GM12892 (cell line): ENCODE measurements around the gene IL17F.

Experiments used
- DNase-seq: peaks from one replicate; pipeline ENCODE4 v3.0.0; 2011; ENCODE audit not compliant: insufficient read length
- FAIRE-seq: peaks from 2 replicates; lab custom pipeline; 2011; peaks lifted over from hg19 to GRCh38; lab: Jason Lieb, UNC
- POLR2A ChIP-seq: IDR thresholded peaks from 2 replicates; pipeline ENCODE4 v1.6.1; 2011; ENCODE audit warnings: low read depth, low read length, control low read depth
- POLR2AphosphoS5 ChIP-seq: IDR thresholded peaks from 2 replicates; pipeline ENCODE4 v1.6.1; 2011; ENCODE audit warnings: low read depth, low read length, control low read depth
- TAF1 ChIP-seq: IDR thresholded peaks from 2 replicates; pipeline ENCODE4 v1.6.1; 2011; ENCODE audit warnings: low read depth, mild to moderate bottlenecking, control low read depth, low read length, borderline replicate concordance

The IL17F gene

DNA sequence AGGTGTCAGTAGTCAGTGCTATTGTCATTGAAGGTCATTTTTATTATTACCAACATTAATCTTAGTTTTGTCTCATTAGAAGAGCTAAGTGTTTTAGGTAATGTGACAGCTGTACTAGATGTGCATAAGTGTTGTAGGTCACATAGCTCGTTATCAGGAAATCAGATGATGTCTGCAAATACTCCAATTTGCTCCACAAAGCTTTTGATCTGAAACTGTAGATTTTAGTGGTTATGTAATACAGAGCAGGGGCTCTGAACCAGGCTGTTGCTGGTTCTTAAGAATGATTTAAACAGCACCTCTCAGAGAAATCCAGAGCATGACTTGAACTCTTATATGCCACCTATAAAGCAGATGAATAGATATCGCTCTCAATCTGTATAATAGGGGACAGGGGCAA, 2.5 kb downstream of the IL17F start:
- FAIRE-seq (no peak), DNase-seq (no peak)
- no peak for TF ChIP-seq POLR2AphosphoS5
- no peak for TF ChIP-seq TAF1

DNA sequence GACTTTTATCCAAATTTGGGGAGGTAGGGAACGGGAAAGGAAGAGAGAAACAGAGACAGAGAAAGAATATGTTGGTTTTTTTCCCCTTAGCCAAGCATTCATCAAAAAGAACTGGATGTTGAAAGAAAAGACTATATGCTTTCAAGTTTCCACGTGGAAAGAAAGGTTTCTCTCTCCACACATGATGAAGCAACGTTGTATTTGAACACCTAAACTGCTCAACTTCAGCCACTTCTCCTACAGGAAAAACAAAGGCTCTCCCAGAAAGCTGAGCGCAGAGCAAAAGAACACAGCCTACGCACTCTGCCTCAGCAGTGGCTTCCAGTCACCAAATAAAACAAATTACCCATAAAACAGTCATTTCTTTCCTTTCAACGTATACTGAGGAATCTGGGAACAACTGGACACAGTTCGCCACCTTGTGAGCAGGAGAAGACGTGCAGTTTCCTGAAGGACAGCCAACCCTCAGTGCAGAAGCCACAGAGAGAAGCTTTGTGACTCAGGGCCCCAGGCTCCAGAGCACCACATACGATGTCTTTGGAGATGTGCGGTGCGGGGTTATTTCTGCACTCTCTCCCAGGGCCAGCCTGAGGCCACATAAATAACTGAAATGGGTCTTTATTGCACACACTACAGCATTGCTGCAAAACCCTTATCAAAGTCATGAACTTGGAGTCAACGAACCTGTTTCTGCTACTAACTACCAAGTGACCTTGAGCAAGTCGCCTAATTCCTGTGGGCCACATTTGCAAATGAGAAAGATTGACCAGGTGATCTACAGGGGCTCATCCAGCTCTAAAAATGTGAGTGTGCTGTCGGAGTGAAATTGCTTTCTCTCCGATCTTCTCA, 10.1 kb downstream of the IL17F start:
- FAIRE-seq (peak; percentile 87), DNase-seq (no peak)
- TF ChIP-seq POLR2A, result no peak
- no peak for TF ChIP-seq TAF1
- no peak for TF ChIP-seq POLR2AphosphoS5

DNA sequence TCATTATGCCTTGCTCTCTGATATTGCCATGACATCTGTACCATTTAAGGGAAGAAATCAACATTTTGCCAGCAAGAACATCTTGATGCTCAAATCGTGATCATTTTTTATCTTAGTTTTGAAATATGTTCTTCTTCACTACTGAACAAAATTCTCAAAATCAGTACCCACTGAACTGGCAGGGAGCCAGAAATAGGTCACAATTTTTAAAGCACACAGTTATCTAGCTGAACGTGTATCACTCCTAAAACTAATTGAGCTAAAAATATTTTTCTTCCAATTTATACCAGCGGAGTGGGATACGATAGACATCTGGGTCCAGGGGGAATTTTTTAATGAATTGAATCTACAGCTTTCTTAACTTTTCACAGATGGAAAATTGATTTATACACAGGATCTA, 11.3 kb downstream of the IL17F start:
- FAIRE-seq (peak; percentile 9), DNase-seq (no peak)
- TF ChIP-seq TAF1 (no peak), POLR2A (no peak), POLR2AphosphoS5 (no peak)

DNA sequence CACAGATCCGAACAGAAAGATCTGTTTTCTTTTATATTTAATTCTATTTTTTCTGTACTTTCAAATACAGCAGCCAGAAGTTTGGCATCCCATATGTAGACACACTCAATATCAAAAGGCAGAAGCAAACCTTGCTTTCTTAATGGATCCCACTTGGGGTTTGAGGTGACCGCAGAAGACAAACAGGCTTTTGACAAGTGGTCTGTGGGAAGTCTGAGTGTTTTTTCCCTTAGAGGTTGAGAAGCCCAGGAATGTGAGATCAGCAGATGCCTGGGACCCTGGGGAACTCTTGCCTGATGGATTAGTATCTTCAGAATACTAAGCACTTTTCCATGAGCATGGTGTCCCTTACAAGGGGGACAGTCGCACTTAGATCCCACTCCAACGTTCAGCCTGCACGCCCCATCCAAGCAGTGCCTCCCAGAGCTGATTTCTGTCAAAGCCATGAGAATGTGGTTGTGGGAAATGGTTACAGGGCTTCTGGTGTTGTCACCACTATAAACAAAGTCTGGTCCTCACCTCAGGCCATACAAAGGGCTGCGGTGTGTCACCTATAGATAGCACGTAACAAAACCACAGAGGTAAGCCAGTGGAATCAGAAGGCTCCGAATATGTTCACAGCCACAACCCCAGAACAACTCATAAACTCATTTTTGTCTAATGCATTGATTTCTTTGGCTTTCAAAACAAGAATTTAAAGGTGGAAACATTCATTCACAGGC, 12.7 kb downstream of the IL17F start:
- DNase-seq (no peak), FAIRE-seq (no peak)
- TF ChIP-seq POLR2AphosphoS5, result no peak
- no peak for TF ChIP-seq POLR2A
- TF ChIP-seq TAF1, result no peak

DNA sequence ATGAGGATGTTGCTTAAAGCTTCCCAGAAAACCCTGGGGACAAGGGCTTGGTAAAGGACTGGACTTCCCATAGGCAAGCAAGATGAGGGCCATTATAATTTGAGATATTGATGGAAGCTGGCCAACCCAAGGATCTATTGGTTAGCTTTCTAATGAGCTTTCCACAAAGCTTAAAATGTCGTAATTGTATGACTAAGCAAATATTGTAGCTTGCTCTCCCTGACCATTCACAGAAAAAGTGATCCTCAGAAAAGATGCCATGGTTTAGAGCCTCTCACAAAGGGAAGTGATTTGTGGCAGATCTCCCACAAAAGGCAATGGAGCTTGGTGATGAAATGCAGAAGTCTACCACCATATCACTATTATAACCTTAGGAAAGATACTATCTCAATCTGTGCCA, 13.6 kb downstream of the IL17F start:
- no peak for TF ChIP-seq TAF1
- TF ChIP-seq POLR2AphosphoS5, result no peak
- no peak for TF ChIP-seq POLR2A
- FAIRE-seq (no peak), DNase-seq (no peak)

GRCh38 chr6:52227495-52227894, 16.8 kb downstream of the IL17F start:
- TF ChIP-seq POLR2A, result no peak
- no peak for TF ChIP-seq POLR2AphosphoS5
- no peak for TF ChIP-seq TAF1
- FAIRE-seq (peak; percentile 99), DNase-seq (peak; percentile 67)

GRCh38 chr6:52221302-52221701, 23.0 kb downstream of the IL17F start:
- no peak for FAIRE-seq
- TF ChIP-seq TAF1 (no peak), POLR2A (no peak)
- no peak for DNase-seq

GRCh38 chr6:52217761-52218160, 26.5 kb downstream of the IL17F start:
- FAIRE-seq (no peak), DNase-seq (no peak)

DNA sequence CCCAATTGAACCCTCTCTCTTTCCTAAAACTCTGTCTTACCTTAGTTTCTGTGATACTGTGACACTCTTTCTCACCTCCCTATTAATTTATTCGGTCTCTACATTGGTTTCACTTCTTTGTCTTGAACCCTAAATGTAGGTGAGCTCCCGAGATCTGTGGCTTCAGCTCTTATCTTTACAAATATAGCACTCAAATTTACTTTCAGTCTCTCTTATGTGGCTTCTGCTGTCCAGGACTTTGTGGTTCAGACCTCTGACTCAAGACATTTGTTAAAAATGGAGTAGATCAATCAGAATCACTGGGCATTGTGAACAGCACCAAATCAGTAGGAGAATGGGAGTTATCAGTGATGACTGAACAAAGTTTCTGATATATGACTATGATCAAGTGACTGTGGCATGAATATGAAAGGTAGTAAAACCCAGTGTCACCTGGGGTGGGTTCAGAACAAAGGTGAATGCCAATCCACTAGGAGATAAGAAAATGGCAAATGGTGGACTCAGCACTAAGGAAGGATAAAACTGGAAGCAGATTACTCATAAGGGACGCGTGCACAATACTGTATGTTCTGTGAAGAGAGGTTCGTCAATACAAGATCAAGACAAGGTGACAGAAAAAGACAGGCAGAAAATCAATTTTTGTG, 27.2 kb downstream of the IL17F start:
- TF ChIP-seq POLR2AphosphoS5, result no peak
- no peak for TF ChIP-seq POLR2A
- TF ChIP-seq TAF1, result no peak
- peak; percentile 14 for FAIRE-seq
- DNase-seq, result no peak

More at GRCh38 chr6:52217761-52218160, 26.5 kb downstream of the IL17F start:
- TF ChIP-seq TAF1, result no peak
- no peak for TF ChIP-seq POLR2A
- TF ChIP-seq POLR2AphosphoS5, result no peak

- TF ChIP-seq POLR2AphosphoS5 (no peak), POLR2A (no peak), TAF1 (no peak)
- FAIRE-seq (no peak), DNase-seq (no peak)
Observed at GRCh38 chr6:52215787-52216186, 28.5 kb downstream of the IL17F start.

DNA sequence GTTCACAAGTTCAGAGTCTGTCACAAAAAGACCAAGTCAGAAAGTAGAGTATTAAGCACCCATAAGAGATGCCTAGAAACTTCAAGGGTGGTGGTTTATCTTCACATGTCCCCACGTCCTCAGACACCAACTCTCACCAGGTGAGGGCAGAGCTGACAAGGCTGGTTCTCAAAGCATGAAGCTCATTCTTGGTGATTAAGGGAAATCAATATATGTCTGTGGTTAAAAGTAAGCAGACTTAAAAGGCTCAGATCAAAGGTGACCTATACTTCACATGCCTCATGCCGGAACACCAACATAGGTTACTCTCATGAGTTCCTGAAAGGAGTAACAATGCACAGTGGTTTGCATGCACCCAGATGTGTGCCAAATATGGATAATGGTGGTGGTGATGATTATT, 31.2 kb downstream of the IL17F start:
- TF ChIP-seq TAF1 (no peak), POLR2AphosphoS5 (no peak), POLR2A (no peak)
- FAIRE-seq, result no peak
- no peak for DNase-seq

DNA sequence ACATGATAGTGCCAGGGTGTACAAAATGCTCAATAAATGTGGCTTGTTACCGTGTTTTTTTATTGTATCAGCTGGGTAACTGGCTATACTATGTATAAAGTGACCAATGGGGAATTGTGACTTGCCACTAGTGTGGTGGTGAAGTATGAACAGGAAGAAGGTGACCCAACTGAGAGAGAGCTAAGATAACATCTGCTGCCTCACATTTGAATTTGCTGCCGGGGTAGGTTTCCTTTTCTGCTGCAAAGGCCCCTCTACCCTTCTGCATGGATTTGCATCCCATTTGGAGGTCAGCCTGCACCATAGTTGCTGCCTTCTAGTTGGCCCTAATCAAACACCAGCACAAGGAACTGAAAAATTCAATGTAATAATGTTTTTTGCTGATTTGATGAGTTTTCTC, 34.1 kb downstream of the IL17F start:
- DNase-seq (no peak), FAIRE-seq (peak; percentile 88)
- TF ChIP-seq POLR2A (no peak), TAF1 (no peak), POLR2AphosphoS5 (no peak)
